H54 (cell line): Measurements from ENCODE around the gene UBE2Q1.

Experiments used
- DNase-seq: peaks from one replicate; pipeline ENCODE4 v3.0.0; 2011; ENCODE audit warnings: low spot score, mixed read lengths; ENCODE audit not compliant: insufficient read length
- FAIRE-seq: peaks from 3 replicates; lab custom pipeline; 2011; peaks lifted over from hg19 to GRCh38; lab: Jason Lieb, UNC
- POLR2A ChIP-seq: IDR thresholded peaks from 2 replicates; pipeline ENCODE4 v1.6.1; 2011; ENCODE audit warnings: low read depth, mild to moderate bottlenecking, low read length

UBE2Q1 gene

GRCh38 chr1:154572468-154573167 is 14.2 kb upstream of the UBE2Q1 start:
- no peak for FAIRE-seq
- DNase-seq, result no peak
- TF ChIP-seq POLR2A, result no peak

GRCh38 chr1:154571964-154572288 is 13.5 kb upstream of the UBE2Q1 start:
- no peak for FAIRE-seq
- DNase-seq, result no peak
- no peak for TF ChIP-seq POLR2A

GRCh38 chr1:154571244-154571963 is 12.9 kb upstream of the UBE2Q1 start:
- FAIRE-seq, result no peak
- no peak for TF ChIP-seq POLR2A
- DNase-seq, result no peak

- TF ChIP-seq POLR2A, result no peak
- FAIRE-seq (no peak), DNase-seq (no peak)
Observed at GRCh38 chr1:154568157-154568815, 9.8 kb upstream of the UBE2Q1 start.

GRCh38 chr1:154567386-154568156 is 9.1 kb upstream of the UBE2Q1 start, which contains the start of gene CHRNB2:
CHRNB2 (plus strand) TSS chr1:154567778; CDS start chr1:154568045, 267 bp downstream.
- FAIRE-seq, result no peak
- peak; percentile 74 for DNase-seq
- no peak for TF ChIP-seq POLR2A

GRCh38 chr1:154565876-154566275 is 7.4 kb upstream of the UBE2Q1 start:
- DNase-seq (no peak), FAIRE-seq (no peak)

GRCh38 chr1:154559466-154560044 is 1.1 kb upstream of the UBE2Q1 start:
- DNase-seq (peak; percentile 91), FAIRE-seq (peak; percentile 62)
- TF ChIP-seq POLR2A, result no peak

More at GRCh38 chr1:154565876-154566275, 7.4 kb upstream of the UBE2Q1 start:
- TF ChIP-seq POLR2A, result no peak

GRCh38 chr1:154558720-154559465 is 431 bp upstream of the UBE2Q1 start:
- peak; percentile 61; the same call in 1 of the 2 replicates for TF ChIP-seq POLR2A
- DNase-seq (peak; percentile 95), FAIRE-seq (no peak)

GRCh38 chr1:154557248-154557938 is 1.1 kb downstream of the UBE2Q1 start:
- no peak for TF ChIP-seq POLR2A
- no peak for FAIRE-seq
- no peak for DNase-seq

GRCh38 chr1:154556422-154556821 is 2.0 kb downstream of the UBE2Q1 start:
- FAIRE-seq (no peak), DNase-seq (no peak)
- no peak for TF ChIP-seq POLR2A

GRCh38 chr1:154553056-154554030 is 5.1 kb downstream of the UBE2Q1 start:
- DNase-seq (no peak), FAIRE-seq (no peak)
- no peak for TF ChIP-seq POLR2A
